ENCODE results near the gene SH2B3. TPM values are rescaled to one million over a fixed set of nuclear protein-coding genes. Genes with fewer than 3 reads are reported as not detected.

The SH2B3 gene
- total RNA-seq, 2 experiments from 2014 or later = 29.7 to 29.8 TPM

- ChIA-PET CTCF (interaction anchor here (0.7 to 1.9 kb wide), 4 partner anchors 13 to 41 kb away, joined by 3 to 8 read pairs (median 4); no protein-coding TSS in a partner anchor), POLR2A (no interaction called here)
- Mint-ChIP-seq H3K9me3 (no peaks in the 10 kb centered on the region), H3K27me3 (no peaks in the 10 kb centered on the region), H3K36me3 (ENCODE audit: low read depth) (peaks cover 27% of the 10 kb centered on the region), H3K4me3 (no peak overlapping the region), H3K4me1 (peaks cover 90% of the 10 kb centered on the region), H3K27ac (peak overlapping the region; percentile 69)
- DNase-seq = no peak
Measured at GRCh38 chr12:111437816-111438454, 32.2 kb downstream of the SH2B3 start.

GRCh38 chr12:111438481-111438880 lies 32.8 kb downstream of the SH2B3 start:
- DNase-seq = no peak
- no peak overlapping the region for H3K4me3 Mint-ChIP-seq
- CTCF ChIA-PET = interaction anchor here (1.3 to 1.9 kb wide), 2 partner anchors 26 to 42 kb away, joined by 4 to 8 read pairs; no protein-coding TSS in a partner anchor

GRCh38 chr12:111439657-111440151 lies 34.0 kb downstream of the SH2B3 start:
- Mint-ChIP-seq H3K4me1 (peaks cover 90% of the 10 kb centered on the region), H3K9me3 (no peaks in the 10 kb centered on the region), H3K4me3 (no peak overlapping the region), H3K27ac (no peak overlapping the region), H3K36me3 (ENCODE audit: low read depth) (peaks cover 23% of the 10 kb centered on the region), H3K27me3 (no peaks in the 10 kb centered on the region)
- no peak for DNase-seq
- POLR2A ChIA-PET = no interaction called here
- CTCF ChIA-PET = interaction anchor here (1.9 kb wide), 1 partner anchor 27 kb away, joined by 8 read pairs; no protein-coding TSS in a partner anchor

More at GRCh38 chr12:111438481-111438880, 32.8 kb downstream of the SH2B3 start:
- no peaks in the 10 kb centered on the region for H3K27me3 Mint-ChIP-seq
- POLR2A ChIA-PET = no interaction called here
- H3K9me3 Mint-ChIP-seq = no peaks in the 10 kb centered on the region
- peaks cover 90% of the 10 kb centered on the region for H3K4me1 Mint-ChIP-seq
- H3K36me3 Mint-ChIP-seq (ENCODE audit: low read depth) = peaks cover 28% of the 10 kb centered on the region
- peak overlapping the region; percentile 69 for H3K27ac Mint-ChIP-seq

- ChIA-PET POLR2A (no interaction called here), CTCF (interaction anchor here (0.9 to 8.1 kb wide), 4 partner anchors 11 to 42 kb away, joined by 3 to 79 read pairs (median 27); no protein-coding TSS in a partner anchor)
- H3K27me3 Mint-ChIP-seq = no peaks in the 10 kb centered on the region
- H3K4me1 Mint-ChIP-seq = peaks cover 90% of the 10 kb centered on the region
- peaks cover 24% of the 10 kb centered on the region for H3K36me3 Mint-ChIP-seq (ENCODE audit: low read depth)
- no peak overlapping the region for H3K4me3 Mint-ChIP-seq
- H3K9me3 Mint-ChIP-seq = no peaks in the 10 kb centered on the region
- DNase-seq = no peak
- H3K27ac Mint-ChIP-seq = no peak overlapping the region
Measured at GRCh38 chr12:111440152-111440551, 34.4 kb downstream of the SH2B3 start.

- Mint-ChIP-seq H3K4me1 (peaks cover 90% of the 10 kb centered on the region), H3K27me3 (no peaks in the 10 kb centered on the region), H3K9me3 (no peaks in the 10 kb centered on the region), H3K4me3 (no peak overlapping the region), H3K27ac (no peak overlapping the region), H3K36me3 (ENCODE audit: low read depth) (peaks cover 24% of the 10 kb centered on the region)
- ChIA-PET CTCF (interaction anchor here (0.7 to 8.1 kb wide), 5 partner anchors 11 to 514 kb away, joined by 3 to 79 read pairs (median 26); no protein-coding TSS in a partner anchor), POLR2A (no interaction called here)
- DNase-seq = no peak
Measured at GRCh38 chr12:111440631-111441030, 34.9 kb downstream of the SH2B3 start.

- no peak for DNase-seq
- Mint-ChIP-seq H3K9me3 (no peaks in the 10 kb centered on the region), H3K4me1 (peaks cover 90% of the 10 kb centered on the region), H3K36me3 (ENCODE audit: low read depth) (peaks cover 24% of the 10 kb centered on the region), H3K4me3 (no peak overlapping the region), H3K27ac (no peak overlapping the region), H3K27me3 (no peaks in the 10 kb centered on the region)
- ChIA-PET CTCF (interaction anchor here (0.7 to 8.1 kb wide), 7 partner anchors 10 to 515 kb away, joined by 3 to 79 read pairs (median 26); no protein-coding TSS in a partner anchor), POLR2A (interaction anchor here (0.6 kb wide), 1 partner anchor 576 kb away, joined by 3 read pairs; no protein-coding TSS in a partner anchor)
Measured at GRCh38 chr12:111441107-111441928, 35.6 kb downstream of the SH2B3 start.

GRCh38 chr12:111442301-111443045 lies 36.8 kb downstream of the SH2B3 start:
- ChIA-PET POLR2A (interaction anchor here (0.6 to 2.2 kb wide), 2 partner anchors 8 to 575 kb away, joined by 3 to 11 read pairs; no protein-coding TSS in a partner anchor), CTCF (interaction anchor here (1.2 to 8.1 kb wide), 7 partner anchors 9 to 74 kb away, joined by 3 to 79 read pairs (median 26); partner anchors contain the start of gene PHETA1)
- Mint-ChIP-seq H3K4me1 (peaks cover 85% of the 10 kb centered on the region), H3K4me3 (no peak overlapping the region), H3K27ac (peak overlapping the region; percentile 50), H3K9me3 (no peaks in the 10 kb centered on the region), H3K27me3 (no peaks in the 10 kb centered on the region), H3K36me3 (ENCODE audit: low read depth) (peaks cover 33% of the 10 kb centered on the region)
- no peak for DNase-seq

GRCh38 chr12:111443086-111443485 lies 37.4 kb downstream of the SH2B3 start:
- DNase-seq = no peak
- H3K27me3 Mint-ChIP-seq = no peaks in the 10 kb centered on the region
- H3K4me3 Mint-ChIP-seq = no peak overlapping the region
- H3K36me3 Mint-ChIP-seq (ENCODE audit: low read depth) = peaks cover 39% of the 10 kb centered on the region
- POLR2A ChIA-PET = interaction anchor here (2.2 kb wide), 1 partner anchor 8 kb away, joined by 11 read pairs; no protein-coding TSS in a partner anchor
- H3K27ac Mint-ChIP-seq = peak overlapping the region; percentile 78
- CTCF ChIA-PET = interaction anchor here (1.1 to 8.1 kb wide), 7 partner anchors 8 to 74 kb away, joined by 3 to 79 read pairs (median 26); partner anchors contain the start of gene PHETA1
- H3K4me1 Mint-ChIP-seq = peaks cover 81% of the 10 kb centered on the region
- H3K9me3 Mint-ChIP-seq = no peaks in the 10 kb centered on the region

- Mint-ChIP-seq H3K4me1 (peaks cover 79% of the 10 kb centered on the region), H3K27me3 (no peaks in the 10 kb centered on the region), H3K27ac (peak overlapping the region; percentile 78), H3K9me3 (no peaks in the 10 kb centered on the region), H3K36me3 (ENCODE audit: low read depth) (peaks cover 41% of the 10 kb centered on the region), H3K4me3 (no peak overlapping the region)
- ChIA-PET POLR2A (interaction anchor here (1.6 to 2.2 kb wide), 2 partner anchors 9 to 40 kb away, joined by 7 to 11 read pairs; no protein-coding TSS in a partner anchor), CTCF (interaction anchor here (0.9 to 8.1 kb wide), 10 partner anchors 8 to 75 kb away, joined by 3 to 79 read pairs (median 14); partner anchors contain the start of gene PHETA1)
- DNase-seq = no peak
Measured at GRCh38 chr12:111443586-111443985, 37.9 kb downstream of the SH2B3 start.

- POLR2A ChIA-PET = interaction anchor here (0.6 to 2.2 kb wide), 3 partner anchors 10 to 40 kb away, joined by 3 to 11 read pairs (median 7); no protein-coding TSS in a partner anchor
- DNase-seq = peak; percentile 59
- H3K4me3 Mint-ChIP-seq = peak overlapping the region; percentile 35
- CTCF ChIA-PET = interaction anchor here (0.5 to 8.1 kb wide), 13 partner anchors 9 to 229 kb away, joined by 3 to 79 read pairs (median 4); partner anchors contain the start of gene PHETA1
- peaks cover 75% of the 10 kb centered on the region for H3K4me1 Mint-ChIP-seq
- H3K27me3 Mint-ChIP-seq = no peaks in the 10 kb centered on the region
- peaks cover 44% of the 10 kb centered on the region for H3K36me3 Mint-ChIP-seq (ENCODE audit: low read depth)
- H3K27ac Mint-ChIP-seq = peak overlapping the region; percentile 88
- H3K9me3 Mint-ChIP-seq = no peaks in the 10 kb centered on the region
Measured at GRCh38 chr12:111444314-111444924, 38.7 kb downstream of the SH2B3 start.

GRCh38 chr12:111444925-111445725 lies 39.4 kb downstream of the SH2B3 start:
- no peaks in the 10 kb centered on the region for H3K27me3 Mint-ChIP-seq
- peak overlapping the region; percentile 35 for H3K4me3 Mint-ChIP-seq
- ChIA-PET POLR2A (interaction anchor here (0.6 to 2.2 kb wide), 3 partner anchors 10 to 41 kb away, joined by 3 to 11 read pairs (median 7); no protein-coding TSS in a partner anchor), CTCF (interaction anchor here (0.5 to 8.1 kb wide), 11 partner anchors 10 to 672 kb away, joined by 3 to 79 read pairs (median 5); no protein-coding TSS in a partner anchor)
- DNase-seq = peak; percentile 91
- peaks cover 44% of the 10 kb centered on the region for H3K36me3 Mint-ChIP-seq (ENCODE audit: low read depth)
- peak overlapping the region; percentile 88 for H3K27ac Mint-ChIP-seq
- H3K9me3 Mint-ChIP-seq = no peaks in the 10 kb centered on the region
- H3K4me1 Mint-ChIP-seq = peaks cover 73% of the 10 kb centered on the region

All from activated CD4-positive, alpha-beta T cell treated with anti-CD3 and anti-CD28 coated beads, Interleukin-2, amount 10 ng/mL, durations not matched to agents 7 days and 5 days (primary cell).